AG09319 (cell line): ENCODE measurements around the gene CDC42SE2.

Experiments used
- DNase-seq: peaks from one replicate; pipeline ENCODE4 v3.0.0-alpha.2; 2010; ENCODE audit warnings: low read depth; ENCODE audit errors: extremely low read depth
- TF ChIP-seq, protein P1 (sequence below): IDR thresholded peaks from 2 replicates; pipeline ENCODE4 v1.5.1; 2011; ENCODE audit warnings: low read depth, mild to moderate bottlenecking, inconsistent platforms, low read length, moderate library complexity

Gene CDC42SE2

DNA sequence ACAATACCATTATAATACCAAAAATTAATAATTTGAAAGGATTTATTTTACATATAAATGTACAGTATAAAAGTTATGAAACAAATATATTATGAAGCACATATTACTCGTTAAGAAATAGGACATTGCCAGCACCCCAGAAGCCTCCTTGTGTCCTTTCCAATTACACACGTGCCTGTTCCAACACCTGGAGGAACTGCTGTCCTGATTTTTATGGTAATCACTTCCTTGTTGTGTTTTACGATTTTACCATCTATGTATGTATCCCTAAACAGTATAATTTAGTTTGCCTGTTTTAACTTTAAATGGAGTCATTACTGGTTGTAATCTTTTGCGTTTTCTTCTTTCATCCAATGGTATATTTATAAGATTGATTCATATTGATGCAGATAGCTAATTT lies 105.0 kb downstream of the CDC42SE2 start:
- no peak for DNase-seq
- TF ChIP-seq, protein P1, sequence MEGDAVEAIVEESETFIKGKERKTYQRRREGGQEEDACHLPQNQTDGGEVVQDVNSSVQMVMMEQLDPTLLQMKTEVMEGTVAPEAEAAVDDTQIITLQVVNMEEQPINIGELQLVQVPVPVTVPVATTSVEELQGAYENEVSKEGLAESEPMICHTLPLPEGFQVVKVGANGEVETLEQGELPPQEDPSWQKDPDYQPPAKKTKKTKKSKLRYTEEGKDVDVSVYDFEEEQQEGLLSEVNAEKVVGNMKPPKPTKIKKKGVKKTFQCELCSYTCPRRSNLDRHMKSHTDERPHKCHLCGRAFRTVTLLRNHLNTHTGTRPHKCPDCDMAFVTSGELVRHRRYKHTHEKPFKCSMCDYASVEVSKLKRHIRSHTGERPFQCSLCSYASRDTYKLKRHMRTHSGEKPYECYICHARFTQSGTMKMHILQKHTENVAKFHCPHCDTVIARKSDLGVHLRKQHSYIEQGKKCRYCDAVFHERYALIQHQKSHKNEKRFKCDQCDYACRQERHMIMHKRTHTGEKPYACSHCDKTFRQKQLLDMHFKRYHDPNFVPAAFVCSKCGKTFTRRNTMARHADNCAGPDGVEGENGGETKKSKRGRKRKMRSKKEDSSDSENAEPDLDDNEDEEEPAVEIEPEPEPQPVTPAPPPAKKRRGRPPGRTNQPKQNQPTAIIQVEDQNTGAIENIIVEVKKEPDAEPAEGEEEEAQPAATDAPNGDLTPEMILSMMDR = no peak

DNA sequence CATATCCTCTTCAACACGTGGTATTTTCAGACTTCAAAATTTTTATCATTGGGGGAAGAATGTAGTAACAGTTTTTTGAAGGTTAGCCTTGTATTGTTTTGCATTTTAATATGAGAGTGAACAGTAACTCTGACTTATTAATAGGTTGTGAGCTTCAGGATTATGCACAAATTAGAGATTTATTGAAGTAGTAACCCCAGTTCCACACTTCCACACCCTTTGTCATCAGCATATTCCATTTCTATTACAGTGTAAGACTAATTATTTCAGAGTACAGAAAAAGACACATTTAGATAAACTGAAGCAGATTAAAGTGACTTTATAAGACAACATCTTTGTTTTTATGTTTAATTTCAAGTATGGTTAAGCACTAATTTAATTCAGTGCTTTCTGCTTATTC lies 105.7 kb downstream of the CDC42SE2 start:
- TF ChIP-seq, protein P1 = no peak
- DNase-seq = no peak

DNA sequence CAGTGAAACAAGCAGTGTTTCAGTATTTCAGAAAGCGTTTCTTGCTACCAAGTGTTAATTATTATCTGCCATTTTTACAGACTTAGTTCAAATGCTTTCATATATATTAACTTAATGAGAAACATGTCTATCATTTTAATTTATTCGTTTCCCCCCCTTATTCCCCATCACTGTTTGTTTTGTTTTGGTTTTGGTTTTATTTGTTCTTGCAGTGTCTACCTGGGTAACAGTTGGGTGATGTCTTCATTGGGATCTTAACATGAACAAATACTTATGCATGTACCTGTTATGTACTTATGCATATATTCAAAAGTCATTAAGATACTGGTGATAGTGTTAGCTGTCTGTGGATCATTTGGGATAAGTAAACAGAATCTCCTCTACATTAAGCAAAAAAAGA lies 108.0 kb downstream of the CDC42SE2 start:
- no peak for DNase-seq
- TF ChIP-seq, protein P1 = no peak

DNA sequence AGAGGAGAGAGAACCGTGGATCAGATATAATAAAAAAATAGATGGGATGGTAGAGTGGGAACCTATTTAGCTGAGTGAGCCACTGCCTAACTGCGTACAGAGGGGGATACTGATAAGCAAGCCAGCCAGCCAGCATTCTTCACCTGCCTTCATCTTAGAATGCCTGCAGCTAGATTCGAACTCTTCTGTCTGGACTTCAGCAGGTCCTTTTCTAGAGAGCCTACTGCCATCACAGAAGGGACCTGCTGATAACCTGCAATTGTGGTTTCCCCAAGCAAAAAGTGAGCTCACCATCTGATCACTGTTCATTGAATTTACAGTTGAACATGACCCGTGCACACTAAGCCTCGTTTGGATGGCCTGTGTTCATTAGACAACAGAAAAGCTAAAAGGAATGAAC lies 109.4 kb downstream of the CDC42SE2 start:
- DNase-seq = no peak
- TF ChIP-seq, protein P1 = no peak

- DNase-seq = no peak
- TF ChIP-seq, protein P1 = no peak
Observed at GRCh38 chr5:131375351-131375750, 111.5 kb downstream of the CDC42SE2 start.

DNA sequence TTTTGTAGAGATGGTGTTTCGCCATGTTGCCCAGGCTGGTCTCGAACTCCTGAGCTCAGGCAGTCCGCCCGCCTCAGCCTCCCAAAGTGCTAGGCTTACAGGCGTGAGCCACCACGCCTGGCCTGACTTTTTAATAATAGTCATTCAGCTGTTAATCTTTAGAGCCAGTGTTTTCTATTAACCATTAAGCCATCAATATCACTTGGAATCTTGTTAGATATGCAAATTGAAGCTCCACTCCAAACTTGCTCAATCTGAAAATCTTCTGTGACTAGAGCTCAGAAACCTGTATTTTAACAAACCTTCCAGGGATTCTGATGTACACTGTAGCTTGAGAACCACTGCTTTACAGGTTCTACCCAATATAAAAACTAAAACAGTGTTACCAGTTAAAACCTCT lies 113.5 kb downstream of the CDC42SE2 start:
- TF ChIP-seq, protein P1 = no peak
- no peak for DNase-seq

GRCh38 chr5:131377785-131378325 lies 114.0 kb downstream of the CDC42SE2 start:
- DNase-seq = no peak
- TF ChIP-seq, protein P1 = no peak
